Loucy (cell line): ENCODE data around the gene ARR3.

Experiments used
- H2AFZ ChIP-seq: fragments of 200-600 bp; sonication (generic); 2 replicates; pipeline ENCODE4 v1.6.0; 2016; ENCODE audit warnings: antibody characterized with exemption, mild to moderate bottlenecking, low read length, moderate library complexity
- H3F3A ChIP-seq: fragments of 200-600 bp; 2 replicates; pipeline ENCODE4 v1.6.0; 2016; ENCODE audit warnings: antibody characterized with exemption, low read depth, mild to moderate bottlenecking
- H3K27me3 ChIP-seq: fragments of 200-600 bp; sonication (generic); 2 replicates; pipeline ENCODE4 v1.6.1; 2014; ENCODE audit warnings: low read length, mild to moderate bottlenecking; ENCODE audit not compliant: insufficient read depth, poor library complexity, severe bottlenecking
- H3K36me3 ChIP-seq: fragments of 200-600 bp; sonication (generic); 2 replicates; pipeline ENCODE4 v1.6.1; 2016; ENCODE audit warnings: low read length; ENCODE audit not compliant: insufficient read depth
- H3K4me1 ChIP-seq: fragments of 200-600 bp; sonication (generic); 2 replicates; pipeline ENCODE4 v1.5.1; 2014; ENCODE audit warnings: low read length, mild to moderate bottlenecking; ENCODE audit not compliant: insufficient read depth, poor library complexity, severe bottlenecking
- H3K4me2 ChIP-seq: fragments of 200-600 bp; sonication (generic); 2 replicates; pipeline ENCODE4 v1.6.0; 2014; ENCODE audit warnings: antibody characterized with exemption, low read length, low read depth, mild to moderate bottlenecking; ENCODE audit not compliant: poor library complexity, severe bottlenecking
- H3K4me3 ChIP-seq: fragments of 200-600 bp; sonication (generic); 2 replicates; pipeline ENCODE4 v1.5.1; 2014; ENCODE audit warnings: low read length, mild to moderate bottlenecking, mixed read lengths; ENCODE audit not compliant: poor library complexity, severe bottlenecking
- H3K79me2 ChIP-seq: fragments of 200-600 bp; sonication (generic); 2 replicates; pipeline ENCODE4 v1.6.1; 2014; ENCODE audit warnings: low read length; ENCODE audit not compliant: insufficient read depth
- H3K9ac ChIP-seq: fragments of 200-600 bp; sonication (generic); 2 replicates; pipeline ENCODE4 v1.6.0; 2014; ENCODE audit warnings: mild to moderate bottlenecking, low read depth, low read length, moderate library complexity; ENCODE audit not compliant: poor library complexity, severe bottlenecking
- H3K9me2 ChIP-seq: fragments of 200-600 bp; sonication (generic); replicated peaks from 2 replicates; pipeline ENCODE4 v1.6.1; 2016; ENCODE audit warnings: low read depth, low read length, mixed read lengths
- H3K9me3 ChIP-seq: fragments of 200-600 bp; sonication (generic); 2 replicates; pipeline ENCODE4 v1.6.1; 2014; ENCODE audit warnings: mild to moderate bottlenecking, antibody characterized with exemption, low read length, low read depth; ENCODE audit not compliant: insufficient read depth
- H4K20me1 ChIP-seq: fragments of 200-600 bp; sonication (generic); 2 replicates; pipeline ENCODE4 v1.6.0; 2014; ENCODE audit warnings: antibody characterized with exemption, low read length, mild to moderate bottlenecking; ENCODE audit not compliant: insufficient read depth, poor library complexity, severe bottlenecking
- CTCF ChIP-seq: fragments of 200-600 bp; sonication (generic); conservative IDR thresholded peaks from 2 replicates; pipeline ENCODE4 v1.5.1; 2014; ENCODE audit warnings: mild to moderate bottlenecking, antibody characterized with exemption, low read length
- EZH2phosphoT487 ChIP-seq: fragments of 200-600 bp; IDR thresholded peaks from 2 replicates; pipeline ENCODE4 v1.6.1; 2018; ENCODE audit warnings: antibody characterized with exemption, mild to moderate bottlenecking, moderate library complexity, borderline replicate concordance

Gene ARR3

DNA sequence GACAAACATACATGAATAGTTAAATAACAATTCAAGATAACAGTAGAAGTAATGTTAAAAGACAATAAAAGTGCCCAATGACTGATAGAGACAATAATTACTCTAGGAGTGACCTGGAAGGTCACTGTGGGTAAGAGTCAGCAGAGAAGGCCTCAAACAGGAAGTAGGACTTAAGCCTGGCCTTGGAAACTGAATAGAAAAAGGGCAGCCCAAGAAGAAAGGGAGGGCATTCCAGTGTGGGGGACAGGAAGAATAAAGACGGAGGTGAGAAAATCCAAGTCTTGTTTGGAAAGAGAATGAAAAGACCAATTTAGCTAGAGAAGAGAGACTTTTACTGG, 14.1 kb upstream of the ARR3 start:
- no peaks in the 10 kb centered on the region for H3K4me1 ChIP-seq
- H3K79me2 ChIP-seq = no peaks in the 10 kb centered on the region
- H3K9ac ChIP-seq = no peak overlapping the region
- TF ChIP-seq CTCF (no peak), EZH2phosphoT487 (no peak)
- H3F3A ChIP-seq = no peaks in the 10 kb centered on the region
- H3K4me2 ChIP-seq = no peak overlapping the region
- H3K27me3 ChIP-seq = no peaks in the 10 kb centered on the region
- H3K9me2 ChIP-seq = no peaks in the 10 kb centered on the region
- H2AFZ ChIP-seq = no peak overlapping the region
- no peaks in the 10 kb centered on the region for H3K9me3 ChIP-seq
- H4K20me1 ChIP-seq = no peaks in the 10 kb centered on the region
- no peak overlapping the region for H3K4me3 ChIP-seq
- H3K36me3 ChIP-seq = no peaks in the 10 kb centered on the region

DNA sequence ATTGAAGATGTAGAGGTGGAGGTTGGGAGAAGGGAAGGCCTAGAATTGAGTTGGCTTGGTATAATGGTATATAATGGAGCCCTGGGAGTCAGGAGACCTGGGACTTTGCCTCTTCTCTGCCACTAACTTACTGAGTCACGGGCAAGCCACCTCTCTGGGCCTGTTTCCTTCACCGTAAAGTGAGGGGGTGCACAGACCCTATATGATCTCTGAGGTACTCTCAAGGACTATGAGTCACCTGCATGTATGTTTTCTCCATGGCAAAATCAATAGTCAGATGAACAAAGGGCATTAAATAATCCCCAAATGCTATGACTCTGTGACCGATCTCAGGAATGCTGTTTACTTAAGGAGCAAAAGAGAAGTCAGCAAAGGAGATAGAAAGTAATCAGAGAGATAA, 13.2 kb upstream of the ARR3 start:
- Histone ChIP-seq H3K4me2 (no peak overlapping the region), H3K27me3 (no peaks in the 10 kb centered on the region), H3K9ac (no peak overlapping the region), H3K36me3 (no peaks in the 10 kb centered on the region), H3K9me2 (no peaks in the 10 kb centered on the region), H3F3A (no peaks in the 10 kb centered on the region), H3K79me2 (no peaks in the 10 kb centered on the region), H3K4me3 (no peak overlapping the region), H3K4me1 (no peaks in the 10 kb centered on the region), H3K9me3 (no peaks in the 10 kb centered on the region), H4K20me1 (no peaks in the 10 kb centered on the region), H2AFZ (no peak overlapping the region)
- TF ChIP-seq CTCF = no peak
- no peak for TF ChIP-seq EZH2phosphoT487

- no peaks in the 10 kb centered on the region for H3K79me2 ChIP-seq
- no peak overlapping the region for H3K4me2 ChIP-seq
- no peaks in the 10 kb centered on the region for H3K4me1 ChIP-seq
- H3K36me3 ChIP-seq = no peaks in the 10 kb centered on the region
- H3K9me3 ChIP-seq = no peaks in the 10 kb centered on the region
- TF ChIP-seq CTCF = no peak
- no peak for TF ChIP-seq EZH2phosphoT487
- no peaks in the 10 kb centered on the region for H4K20me1 ChIP-seq
- no peak overlapping the region for H3K9ac ChIP-seq
- H3K9me2 ChIP-seq = no peaks in the 10 kb centered on the region
- H3K27me3 ChIP-seq = no peaks in the 10 kb centered on the region
- H2AFZ ChIP-seq = no peak overlapping the region
- no peaks in the 10 kb centered on the region for H3F3A ChIP-seq
- H3K4me3 ChIP-seq = no peak overlapping the region
Measured at GRCh38 chrX:70255452-70255851, 12.7 kb upstream of the ARR3 start.
